Measurements from ENCODE around the gene KIR3DL1.
"Not testable (repeated sequence)": the region's sequence is repeated elsewhere in the genome, so short reads cannot be mapped to it uniquely, and the experiment has no call there.

- TF ChIP-seq CTCF (IDR thresholded peaks at IDR 0.05; ENCODE audit: poor library complexity); EZH2 (IDR thresholded peaks at IDR 0.05; ENCODE audit: borderline replicate concordance): not testable (repeated sequence)
Observed at GRCh38 chr19:54769646-54770045, 46.6 kb upstream of the KIR3DL1 start, which contains the start of gene KIR2DL1.
